GM19023 (cell line): ENCODE measurements around the gene RBMS1.

Source experiments
- ATAC-seq: cut with Tn5 transposase; IDR thresholded peaks from one replicate; pipeline ENCODE4 v1.9.1; 2021; ENCODE audit warnings: mild to moderate bottlenecking, moderate library complexity; ENCODE audit not compliant: unreplicated experiment

RBMS1 gene

DNA sequence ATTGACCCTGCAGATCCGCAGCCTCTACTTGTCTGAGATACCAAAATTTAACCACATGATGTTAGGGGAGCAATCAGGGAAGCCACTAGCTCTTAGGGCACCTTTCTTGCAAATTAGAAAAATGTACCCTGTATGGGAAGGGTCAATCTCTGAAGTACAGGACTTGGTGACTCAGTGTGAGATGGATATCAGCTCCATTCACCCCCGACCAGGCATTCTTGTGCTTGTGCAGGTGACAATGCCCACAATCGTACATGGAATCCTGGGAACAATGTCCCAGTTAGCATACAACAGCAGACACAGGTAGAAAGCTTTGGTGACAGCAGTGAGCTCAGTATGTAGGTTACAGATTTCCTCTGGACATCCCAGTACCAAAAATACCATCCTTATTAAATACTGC is 155.9 kb downstream of the RBMS1 start:
- ATAC-seq: no peak

DNA sequence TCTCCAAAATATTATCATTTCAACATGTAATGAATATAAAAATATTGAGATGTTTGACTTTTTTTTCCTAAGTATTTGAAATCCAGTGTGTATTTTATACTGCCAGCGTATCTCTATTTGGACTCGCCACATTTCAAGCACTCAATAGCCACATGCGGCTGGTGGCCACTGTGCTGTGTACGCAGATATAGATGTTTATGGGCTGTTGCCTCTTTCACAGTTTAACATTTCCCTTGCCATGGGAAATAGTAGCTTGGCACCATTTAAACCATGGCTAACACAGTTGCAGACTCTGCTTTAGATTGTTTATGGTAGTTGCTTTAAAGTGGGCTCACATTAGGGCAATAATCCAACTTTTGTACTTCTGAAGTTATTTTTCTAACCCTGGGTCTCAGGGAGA is 157.0 kb downstream of the RBMS1 start:
- no peak for ATAC-seq

DNA sequence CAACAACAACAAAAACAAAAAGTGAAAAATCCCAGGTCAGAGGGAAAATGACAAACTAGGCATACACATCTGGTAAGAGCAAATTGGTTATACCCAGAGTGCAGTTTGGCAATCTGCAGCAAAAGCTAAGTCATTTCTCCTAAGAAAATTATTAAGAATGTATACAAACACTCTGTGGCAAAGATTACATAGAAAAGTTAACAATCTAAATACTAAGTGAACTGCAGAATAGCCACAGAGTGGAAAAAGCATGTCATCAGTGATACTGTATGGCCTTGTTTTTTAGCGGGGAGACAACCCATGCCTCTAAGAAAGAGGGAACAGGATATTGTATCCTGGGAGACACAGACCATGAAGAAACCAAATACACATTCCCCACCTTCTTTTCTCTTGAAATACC is 157.5 kb downstream of the RBMS1 start:
- ATAC-seq: no peak

DNA sequence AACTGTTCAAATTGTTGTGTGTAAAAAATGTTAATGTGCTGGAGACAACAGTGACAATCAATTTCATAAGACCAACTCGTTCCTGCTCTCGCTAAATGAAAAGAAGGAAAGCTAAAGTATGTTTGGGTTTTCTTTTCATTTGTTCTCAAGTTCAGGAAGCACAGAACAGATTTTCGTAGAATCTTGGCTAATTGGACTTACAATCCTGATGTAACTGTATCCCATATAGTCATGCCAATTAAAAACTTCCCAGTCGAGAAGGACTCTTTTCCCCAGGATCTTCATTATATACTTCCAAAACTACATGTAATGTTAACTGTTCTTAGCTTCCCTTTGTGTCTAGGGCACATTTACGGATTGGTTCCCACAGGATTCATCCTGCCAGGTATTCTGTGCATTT is 158.2 kb downstream of the RBMS1 start:
- ATAC-seq: no peak

DNA sequence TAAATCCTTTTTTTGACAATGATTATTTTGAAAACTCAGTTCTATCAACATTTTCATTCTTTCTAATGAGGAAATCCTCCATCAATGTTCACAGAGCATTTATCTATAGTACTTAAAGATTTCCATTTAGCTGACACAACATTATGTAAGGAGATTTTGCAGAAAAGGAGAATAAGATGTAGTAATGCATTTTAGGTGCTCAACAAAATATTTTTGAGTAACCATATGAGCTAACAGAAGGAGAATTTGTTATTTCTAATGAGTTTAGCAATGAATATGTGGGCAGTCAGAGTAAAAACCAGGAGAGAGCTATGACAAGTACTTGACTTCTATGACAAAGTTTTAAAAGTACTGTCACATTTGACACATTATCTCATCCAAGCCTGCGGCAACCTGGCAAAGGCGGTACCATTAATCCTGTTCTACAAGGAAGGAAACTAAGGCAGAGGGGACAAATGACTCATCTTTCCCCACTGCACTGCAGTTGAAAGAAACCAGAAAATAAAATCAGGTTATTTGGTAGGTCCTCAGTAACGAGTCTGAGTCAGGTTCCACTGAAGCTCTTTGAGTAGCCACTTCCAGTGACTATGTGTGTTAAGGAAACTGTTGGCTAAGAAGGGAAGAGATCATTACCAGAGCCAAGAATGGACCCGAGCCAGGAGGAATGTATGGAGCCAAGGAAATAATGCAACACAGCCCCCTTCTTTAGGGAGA is 159.4 kb downstream of the RBMS1 start:
- ATAC-seq: no peak

DNA sequence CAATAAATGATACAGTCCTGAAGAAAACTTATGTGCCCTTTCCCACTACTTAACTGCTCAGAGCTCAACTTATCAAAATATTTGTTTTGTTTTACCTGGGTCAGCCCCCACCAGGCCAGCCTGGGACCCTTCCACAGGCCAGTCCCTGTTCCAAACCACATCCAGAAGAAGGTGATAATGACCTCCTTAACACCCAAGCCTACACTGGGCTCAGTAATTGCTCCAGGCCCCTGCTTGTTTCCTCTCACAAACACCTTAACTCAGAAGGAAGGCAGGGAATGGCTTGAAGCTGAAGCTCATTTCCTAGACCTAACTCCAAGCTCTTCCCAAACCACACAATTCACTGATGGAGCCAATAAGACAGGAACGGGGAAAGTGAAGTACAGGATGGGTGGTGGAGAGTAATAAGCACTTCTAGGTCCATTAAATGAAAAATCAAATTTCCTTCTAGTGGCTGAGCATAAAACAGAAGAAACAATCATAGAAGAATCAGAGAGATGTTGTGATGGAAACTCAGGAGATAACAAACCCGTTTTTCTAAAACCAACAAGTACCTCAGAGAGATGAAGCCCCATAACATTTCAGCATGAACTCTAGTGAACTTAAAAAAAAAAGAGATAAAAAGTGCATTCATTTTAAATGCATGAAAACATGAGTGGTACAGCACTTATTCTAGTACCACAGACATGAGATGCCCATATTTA is 160.1 kb downstream of the RBMS1 start:
- ATAC-seq: no peak

DNA sequence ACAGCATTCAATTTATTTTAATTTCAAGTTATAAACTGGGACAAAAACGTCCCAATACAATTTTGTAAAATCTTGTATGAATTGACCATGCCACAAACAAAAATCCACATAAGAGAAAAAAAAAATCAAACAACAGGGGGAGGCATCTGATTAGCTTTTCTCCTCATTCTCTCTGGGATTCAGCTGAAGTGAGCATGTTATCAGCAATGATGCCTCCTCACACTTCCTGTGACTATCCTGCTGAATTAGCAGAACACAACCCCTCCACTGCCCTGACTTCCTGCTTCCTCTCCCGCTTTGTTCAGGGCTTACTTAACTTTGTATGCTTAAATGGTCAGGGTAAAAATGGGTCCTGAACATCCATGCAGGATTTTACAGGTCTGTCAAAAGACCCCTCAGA is 161.3 kb downstream of the RBMS1 start:
- no peak for ATAC-seq

DNA sequence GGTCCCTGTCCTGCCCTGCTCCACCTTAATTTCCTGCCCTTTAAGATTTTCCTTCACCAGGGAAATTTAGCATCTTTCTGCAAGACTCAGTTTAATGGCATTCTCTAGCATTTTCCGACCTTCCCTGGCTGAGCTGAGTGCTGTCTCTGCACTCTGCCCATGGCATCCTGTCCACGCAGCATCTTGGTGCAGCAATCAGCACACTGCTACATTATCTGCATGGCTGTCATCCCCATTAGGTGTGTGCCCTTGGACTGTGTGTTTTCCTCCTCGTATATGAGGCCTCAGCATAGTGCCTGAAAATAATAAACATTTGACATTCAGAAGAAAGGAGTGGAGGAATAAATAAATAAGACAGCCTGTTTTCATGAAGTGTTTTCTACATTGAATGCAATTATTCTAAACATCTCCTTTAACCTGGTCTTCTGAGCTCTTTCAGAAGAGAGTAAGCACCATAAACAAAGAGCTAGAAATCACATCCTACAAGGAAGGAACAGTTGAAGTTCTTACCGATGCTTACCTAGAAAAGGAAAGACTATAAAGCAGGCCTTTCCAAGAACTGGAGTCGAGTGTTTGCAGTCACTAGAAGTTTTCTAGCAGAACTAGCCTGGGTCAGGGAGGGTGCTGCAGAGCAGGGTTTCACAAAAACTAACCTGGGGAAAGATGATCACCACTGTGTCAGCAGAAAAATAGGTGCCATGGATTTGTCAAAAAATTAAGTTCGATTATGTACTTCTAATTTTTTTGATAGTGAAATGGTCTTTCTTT is 162.2 kb downstream of the RBMS1 start:
- ATAC-seq: no peak

DNA sequence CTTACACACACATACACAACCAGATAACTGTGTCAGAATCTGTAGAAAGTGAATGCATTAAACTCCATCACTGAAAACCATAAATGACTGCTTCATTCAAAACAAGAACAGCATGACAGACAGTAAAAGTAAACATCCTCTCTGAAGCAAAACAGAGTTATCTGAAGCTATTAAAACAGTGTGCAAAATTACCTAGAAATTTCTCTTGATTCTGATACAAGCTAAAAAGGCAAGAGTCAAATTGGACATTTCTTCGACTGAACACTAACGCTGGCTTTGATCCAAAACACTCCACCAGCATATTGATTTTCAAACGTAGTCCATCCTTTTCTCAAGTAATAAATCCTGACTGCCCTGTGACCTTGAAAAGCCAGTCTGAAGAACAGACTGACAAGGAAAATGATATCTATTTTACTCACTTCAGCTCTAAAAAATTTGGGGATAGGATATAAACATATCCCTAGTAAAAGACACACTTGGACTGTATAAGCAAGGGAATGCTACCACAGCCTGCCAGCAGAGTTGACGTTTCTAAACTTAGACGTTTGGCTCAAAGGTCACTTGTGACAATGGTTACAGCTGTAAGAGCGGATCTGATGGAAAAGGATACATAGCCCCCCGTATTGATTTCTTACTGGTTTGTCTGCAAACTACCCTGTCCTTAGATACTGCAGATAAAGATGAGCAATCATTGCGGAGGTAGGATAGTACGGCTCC is 164.6 kb downstream of the RBMS1 start:
- no peak for ATAC-seq

DNA sequence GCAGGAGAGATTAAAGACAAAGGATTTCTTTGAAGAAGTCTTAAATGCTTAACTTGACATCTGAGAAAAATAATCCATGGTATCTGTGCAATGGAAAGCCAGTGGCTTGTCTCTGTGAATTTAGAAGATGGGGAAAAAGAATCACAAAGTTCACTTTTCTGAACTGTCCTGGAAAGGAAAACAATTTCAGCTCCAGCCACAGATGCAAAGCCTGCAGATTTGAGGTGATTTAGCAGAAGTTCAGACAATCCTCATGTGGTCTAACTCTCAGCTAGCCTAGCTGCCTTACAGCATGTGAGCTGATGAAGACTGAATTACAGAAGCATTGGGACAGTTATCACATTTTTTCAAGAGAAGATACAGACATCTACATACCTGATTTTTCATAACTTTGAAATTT is 166.8 kb downstream of the RBMS1 start:
- ATAC-seq: no peak

DNA sequence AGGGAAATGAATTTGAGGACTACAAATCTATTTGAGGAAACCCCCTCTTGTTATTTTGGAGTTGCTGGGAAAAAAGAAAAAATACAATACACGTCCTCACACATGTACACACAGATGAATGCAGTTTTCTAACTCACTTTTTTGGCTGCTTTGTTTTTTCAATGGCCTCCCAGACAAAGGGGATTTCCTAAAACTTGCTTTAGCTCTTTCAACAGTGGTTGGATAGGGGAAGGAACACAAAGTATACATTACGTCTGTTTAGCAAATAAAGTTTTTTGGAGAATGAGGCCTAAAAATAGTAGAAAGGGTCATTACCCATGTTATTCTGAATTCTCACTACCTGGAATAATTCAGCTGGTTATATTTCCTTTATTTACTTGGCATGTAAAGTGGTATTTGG is 168.2 kb downstream of the RBMS1 start:
- ATAC-seq: no peak

DNA sequence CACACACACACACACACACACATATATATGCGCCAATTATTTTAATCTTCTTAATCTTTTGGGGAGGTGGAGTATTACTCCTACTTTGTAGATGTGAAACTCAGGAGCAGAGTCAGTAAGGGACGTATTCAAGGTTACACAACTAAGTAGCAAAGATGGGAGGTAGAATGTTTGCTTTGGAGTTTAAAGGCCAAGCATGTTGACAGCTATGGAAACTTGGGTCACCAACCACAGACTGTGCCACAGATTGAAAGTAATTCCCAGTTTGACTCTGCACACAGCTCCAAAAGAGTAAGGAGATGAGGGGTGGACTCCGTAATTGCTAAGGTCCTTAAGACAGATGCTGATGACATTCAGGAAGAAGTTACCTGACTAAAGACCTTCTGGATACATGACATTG is 168.7 kb downstream of the RBMS1 start:
- ATAC-seq: no peak

DNA sequence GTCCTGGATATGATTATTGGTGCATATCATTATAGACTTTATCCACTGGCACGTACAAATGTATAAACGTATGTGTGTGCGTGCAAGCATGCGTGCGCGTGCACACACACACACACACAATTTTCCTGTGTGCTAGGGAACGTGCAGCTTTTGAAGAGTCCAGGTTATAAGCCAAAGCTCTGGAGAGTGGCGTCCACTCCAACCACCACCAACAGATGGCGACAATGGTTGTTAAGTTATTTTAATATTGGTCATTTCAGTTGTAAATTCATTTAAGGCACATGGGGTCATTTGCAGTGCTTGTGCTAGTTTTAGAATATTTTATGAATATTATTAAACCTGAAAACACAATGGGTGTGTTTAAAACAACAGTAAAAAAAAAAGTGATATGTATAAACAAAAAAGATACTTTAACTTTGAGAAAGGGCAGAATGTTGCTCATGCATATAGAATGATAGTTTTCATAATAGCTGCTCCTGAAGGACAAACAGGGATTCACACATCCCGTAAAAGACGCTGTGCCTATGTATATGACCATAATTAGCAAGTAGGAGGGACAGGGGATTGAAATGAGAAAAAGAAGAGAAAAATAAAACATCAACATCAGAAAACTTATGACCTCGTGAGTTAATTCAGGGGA is 169.3 kb downstream of the RBMS1 start:
- no peak for ATAC-seq

DNA sequence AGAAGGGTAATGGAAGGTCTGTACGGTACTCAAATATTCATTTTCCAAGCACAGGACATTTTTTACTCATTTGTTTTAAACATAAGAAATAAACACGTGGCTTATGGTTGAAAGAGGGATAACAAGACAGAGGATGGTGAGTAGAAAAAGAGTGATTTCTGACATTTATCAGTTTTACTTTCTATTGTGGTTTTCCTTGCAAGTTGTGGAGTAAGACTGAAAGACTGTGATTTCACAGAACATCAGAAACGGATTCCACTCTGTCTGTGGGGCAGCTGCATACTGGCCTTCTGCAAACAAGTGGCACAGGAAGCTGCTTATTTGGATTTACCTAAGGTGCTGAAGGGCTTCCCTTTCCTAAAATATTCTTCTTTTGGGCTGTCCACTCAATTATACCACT is 171.3 kb downstream of the RBMS1 start:
- no peak for ATAC-seq

DNA sequence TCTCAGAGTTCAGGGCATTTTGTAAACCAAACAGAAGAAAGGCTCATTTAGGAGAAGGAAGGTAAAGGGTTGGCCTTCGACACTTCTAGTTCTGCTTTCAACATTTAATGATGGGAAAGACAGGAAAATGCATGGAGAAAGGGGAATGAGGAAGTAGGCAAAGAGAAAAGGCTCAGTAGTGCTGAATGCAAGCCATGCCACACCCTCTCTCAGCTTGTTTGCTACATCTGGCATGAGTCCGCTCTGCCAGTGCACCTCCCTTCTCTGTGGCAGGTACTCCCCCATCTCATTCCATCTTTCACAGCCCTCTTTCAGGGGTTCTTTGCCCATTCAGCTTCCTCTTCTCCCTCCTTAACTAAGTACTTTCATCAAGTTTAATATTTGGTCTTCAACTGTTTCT is 172.6 kb downstream of the RBMS1 start:
- no peak for ATAC-seq

DNA sequence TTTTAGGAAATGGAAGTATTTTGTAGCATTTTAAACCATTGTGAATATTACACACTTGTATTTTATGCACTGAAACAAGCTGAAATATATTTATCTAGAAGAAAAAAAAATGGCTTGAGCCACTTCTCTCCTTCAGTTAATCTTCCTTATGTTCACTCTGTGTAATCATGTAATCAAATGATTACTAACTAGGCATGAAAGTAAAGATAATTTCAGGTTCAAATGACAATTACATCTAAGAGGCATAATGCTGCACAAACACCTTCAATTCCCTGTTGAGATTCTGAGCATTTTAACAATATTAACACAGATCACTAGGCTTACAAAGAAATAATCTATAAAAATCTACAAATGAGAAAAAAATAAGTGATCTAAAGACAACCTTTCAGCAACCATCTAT is 173.9 kb downstream of the RBMS1 start:
- no peak for ATAC-seq

DNA sequence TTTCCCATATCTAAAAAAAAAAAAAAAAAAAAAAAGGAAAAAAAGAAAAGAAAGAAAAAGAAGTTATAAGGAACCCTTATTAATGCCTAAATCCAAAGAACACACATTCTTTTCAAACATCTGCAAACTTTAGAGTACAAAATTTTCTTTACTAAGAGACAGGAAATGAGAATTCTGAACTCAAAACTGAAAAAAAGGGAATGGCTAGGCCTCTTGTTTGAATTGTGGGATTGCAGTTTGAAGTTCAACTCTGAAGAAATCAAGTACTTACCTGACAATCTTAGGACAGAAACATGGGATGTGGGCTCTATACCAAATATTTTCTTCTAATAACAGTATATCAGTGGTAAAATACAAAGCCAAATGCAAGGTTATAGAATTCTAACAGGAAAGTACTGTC is 175.4 kb downstream of the RBMS1 start:
- no peak for ATAC-seq

DNA sequence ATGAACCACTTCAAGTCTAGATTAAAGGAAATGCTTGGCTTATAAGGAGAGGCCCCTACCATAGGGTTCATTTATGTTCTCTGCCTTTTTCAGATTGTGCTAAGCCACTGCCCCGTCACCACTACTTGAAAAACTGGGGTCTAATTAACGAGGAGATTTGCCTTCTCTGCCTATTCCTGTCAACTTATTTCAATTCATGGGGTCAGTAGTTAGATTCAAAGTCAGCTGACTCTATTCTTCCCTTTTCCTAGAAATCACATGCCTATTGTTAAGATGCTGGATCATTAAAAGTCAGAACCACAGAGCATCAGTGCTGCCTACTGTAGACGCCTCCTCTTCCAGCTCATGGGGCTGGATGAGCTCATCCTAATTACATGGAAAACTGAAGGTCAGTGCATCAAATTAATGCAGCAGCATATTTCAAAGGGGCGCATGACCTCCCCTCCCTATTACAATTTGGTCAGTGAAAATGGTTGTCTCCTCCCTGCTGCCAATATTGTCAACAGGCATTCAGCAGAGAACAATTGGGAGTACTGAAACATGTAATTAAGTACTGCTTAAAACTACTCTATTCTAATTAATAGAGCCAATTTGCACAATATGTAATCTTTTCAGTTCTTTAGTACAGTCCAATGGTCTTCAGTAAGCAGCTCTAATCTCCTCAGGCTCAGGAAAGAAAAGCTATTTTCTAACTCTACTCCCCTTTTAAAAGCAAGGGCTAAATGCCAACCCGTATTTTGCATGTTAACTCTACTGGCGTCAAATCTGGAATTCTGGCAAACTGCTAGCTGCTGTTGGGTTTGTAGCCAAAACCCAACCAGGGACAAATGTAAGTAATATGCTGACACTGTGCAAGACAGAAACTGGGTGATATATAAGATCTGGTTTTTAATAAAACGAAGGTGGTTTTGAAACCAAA is 176.2 kb downstream of the RBMS1 start:
- no peak for ATAC-seq

DNA sequence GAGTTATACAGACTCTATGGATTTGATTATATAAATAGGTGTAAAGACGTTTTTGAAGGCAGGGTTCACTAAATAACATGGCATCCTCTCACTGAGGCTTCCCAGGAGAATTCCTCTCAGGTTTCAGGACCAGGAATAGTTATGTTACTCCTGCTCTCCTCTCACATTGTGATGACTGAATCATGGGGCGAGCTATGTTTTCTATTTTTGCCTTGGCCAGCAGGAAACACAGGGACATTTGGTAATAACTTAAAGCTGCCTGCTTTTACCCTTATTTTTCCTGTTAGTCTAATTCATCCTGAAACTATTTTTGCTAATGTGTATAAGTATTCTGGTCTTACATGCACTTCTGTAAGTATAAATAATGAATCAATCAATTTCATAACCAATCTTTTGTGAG is 178.3 kb downstream of the RBMS1 start:
- ATAC-seq: no peak
